Caco-2 (cell line): Measurements from ENCODE around the gene TAAR8. TPM values are rescaled to one million over a fixed set of nuclear protein-coding genes. Genes with fewer than 3 reads are reported as not detected.

Source experiments
- BruUV-seq: library from RNA; stranded (reverse); fragments of 400-500 nt; replicated peaks from 2 replicates; lab custom pipeline; 2021; lab: Mats Ljungman, UMichigan
- CTCF ChIA-PET: fragments of 300-600 bp; sonication (Branson Sonifier 250); formaldehyde crosslinking; loops from one replicate; lab custom pipeline; 2022; ENCODE audit warnings: antibody characterized with exemption; lab: Charles Lee
- POLR2A ChIA-PET: fragments of 300-600 bp; sonication (Branson Sonifier 250); formaldehyde crosslinking; loops from one replicate; lab custom pipeline; 2022; ENCODE audit warnings: antibody characterized with exemption; lab: Charles Lee
- DNase-seq, 2 experiments: peaks; one replicate each; pipeline versions ENCODE4 v3.0.0 to v3.0.0-alpha.2; 2020 to 2022
- H3K27me3 ChIP-seq: replicated peaks from 2 replicates; pipeline ENCODE4 v1.6.0; 2011; ENCODE audit warnings: low read length; ENCODE audit not compliant: control insufficient read depth, insufficient read depth
- H3K36me3 ChIP-seq: 2 replicates; pipeline ENCODE4 v1.5.1; 2011; ENCODE audit warnings: low read length; ENCODE audit not compliant: control insufficient read depth, insufficient read depth
- H3K4me1 ChIP-seq: fragments of 250-450 bp; sonication (Bioruptor Pico); 2 replicates; pipeline ENCODE4 v1.5.1; 2020; ENCODE audit warnings: mild to moderate bottlenecking
- H3K4me3 ChIP-seq: 2 replicates; pipeline ENCODE4 v1.5.1; 2011; ENCODE audit warnings: low read depth, mild to moderate bottlenecking, control low read depth, low read length
- H3K9me3 ChIP-seq: fragments of 250-450 bp; sonication (Bioruptor Pico); 2 replicates; pipeline ENCODE4 v1.5.1; 2020; ENCODE audit warnings: mild to moderate bottlenecking, moderate library complexity
- H3K27ac Mint-ChIP-seq: one replicate; pipeline ENCODE4 v1.8.0; 2022; ENCODE audit warnings: mixed read lengths; ENCODE audit not compliant: unreplicated experiment
- H3K27me3 Mint-ChIP-seq: one replicate; pipeline ENCODE4 v1.8.0; 2022; ENCODE audit warnings: mixed read lengths; ENCODE audit not compliant: insufficient read depth, unreplicated experiment
- H3K36me3 Mint-ChIP-seq: one replicate; pipeline ENCODE4 v1.8.0; 2022; ENCODE audit warnings: mild to moderate bottlenecking, mixed read lengths; ENCODE audit not compliant: insufficient read depth, unreplicated experiment
- H3K4me1 Mint-ChIP-seq: one replicate; pipeline ENCODE4 v1.8.0; 2022; ENCODE audit warnings: low read depth, mixed read lengths; ENCODE audit not compliant: unreplicated experiment
- H3K4me3 Mint-ChIP-seq: one replicate; pipeline ENCODE4 v1.8.0; 2022; ENCODE audit warnings: mild to moderate bottlenecking, moderate library complexity, mixed read lengths; ENCODE audit not compliant: unreplicated experiment
- H3K9me3 Mint-ChIP-seq: one replicate; pipeline ENCODE4 v1.8.0; 2022; ENCODE audit warnings: mixed read lengths; ENCODE audit not compliant: unreplicated experiment
- CTCF ChIP-seq, 2 experiments: fragments of 200-600 bp in 1 of 2; IDR thresholded peaks; 1 replicate in 1 of 2; 2 replicates in 1 of 2; pipeline versions ENCODE4 v1.5.1 to v1.8.0; 2011 to 2022; ENCODE audit warnings: antibody characterized with exemption in 1 of 2, control low read depth in 1 of 2, inconsistent platforms in 1 of 2, low read depth in 1 of 2, low read length in 1 of 2, mild to moderate bottlenecking in 1 of 2, moderate library complexity in 1 of 2; ENCODE audit not compliant: insufficient read depth in 1 of 2, severe bottlenecking in 1 of 2, unreplicated experiment in 1 of 2
- intact Hi-C: fragments of 100-400 bp; cut with micrococcal nuclease; formaldehyde crosslinking; loops from one replicate; pipeline ENCODE4 v1.10.0; 2022; ENCODE audit not compliant: unreplicated experiment
- total RNA-seq: library from RNA; stranded (reverse); gene quantifications from 2 replicates; pipeline ENCODE4 v1.2.3, GENCODE V29; 2022

The TAAR8 gene
- total RNA-seq, 1 experiment from 2014 or later = not detected

- peaks cover 12% of the 10 kb centered on the region for H3K4me1 ChIP-seq
- BruUV-seq = no TSS peak
- Mint-ChIP-seq H3K4me1 (peaks cover 18% of the 10 kb centered on the region), H3K9me3 (no peaks in the 10 kb centered on the region), H3K27me3 (no peaks in the 10 kb centered on the region), H3K27ac (peak overlapping the region; percentile 90), H3K36me3 (peaks cover 7% of the 10 kb centered on the region), H3K4me3 (peak overlapping the region; percentile 92)
- no peak for DNase-seq
- ChIA-PET POLR2A (no interaction called here), CTCF (interaction anchor here (1.4 kb wide), 1 partner anchor 234 kb away, joined by 6 read pairs; no protein-coding TSS in a partner anchor)
- intact Hi-C loops = no loop called here
- peak overlapping the region; percentile 70; the same call in 1 of the 2 replicates for H3K4me3 ChIP-seq
- no peaks in the 10 kb centered on the region for H3K27me3 ChIP-seq
- H3K9me3 ChIP-seq = no peaks in the 10 kb centered on the region
- H3K36me3 ChIP-seq = no peaks in the 10 kb centered on the region
- no peak for TF ChIP-seq CTCF (IDR thresholded peaks at IDR 0.05; ENCODE audit: insufficient read depth in 1 of 2, low read depth in 1 of 2, low read length in 1 of 2, severe bottlenecking in 1 of 2, unreplicated experiment in 1 of 2)
Measured at GRCh38 chr6:132513831-132514545, 38.5 kb upstream of the TAAR8 start.

GRCh38 chr6:132515386-132515785, 37.1 kb upstream of the TAAR8 start:
- no peak for TF ChIP-seq CTCF (IDR thresholded peaks at IDR 0.05; ENCODE audit: insufficient read depth in 1 of 2, low read depth in 1 of 2, low read length in 1 of 2, severe bottlenecking in 1 of 2, unreplicated experiment in 1 of 2)
- Mint-ChIP-seq H3K36me3 (peaks cover 6% of the 10 kb centered on the region), H3K9me3 (no peaks in the 10 kb centered on the region), H3K27ac (no peak overlapping the region), H3K27me3 (peaks cover 3% of the 10 kb centered on the region), H3K4me3 (no peak overlapping the region), H3K4me1 (peaks cover 18% of the 10 kb centered on the region)
- H3K27me3 ChIP-seq = no peaks in the 10 kb centered on the region
- ChIA-PET POLR2A (no interaction called here), CTCF (no interaction called here)
- DNase-seq = no peak
- intact Hi-C loops = no loop called here
- no peak overlapping the region for H3K4me3 ChIP-seq
- H3K36me3 ChIP-seq = no peaks in the 10 kb centered on the region
- no peaks in the 10 kb centered on the region for H3K9me3 ChIP-seq
- no TSS peak for BruUV-seq
- peaks cover 12% of the 10 kb centered on the region for H3K4me1 ChIP-seq

GRCh38 chr6:132520953-132521352, 31.5 kb upstream of the TAAR8 start:
- Mint-ChIP-seq H3K9me3 (no peaks in the 10 kb centered on the region), H3K36me3 (no peaks in the 10 kb centered on the region), H3K4me3 (no peak overlapping the region), H3K27me3 (peaks cover 3% of the 10 kb centered on the region), H3K27ac (no peak overlapping the region), H3K4me1 (no peaks in the 10 kb centered on the region)
- TF ChIP-seq CTCF (IDR thresholded peaks at IDR 0.05; ENCODE audit: insufficient read depth in 1 of 2, low read depth in 1 of 2, low read length in 1 of 2, severe bottlenecking in 1 of 2, unreplicated experiment in 1 of 2) = no peak
- CTCF ChIA-PET = interaction anchor here (1.3 kb wide), 1 partner anchor 10 kb away, joined by 3 read pairs; no protein-coding TSS in a partner anchor
- H3K4me3 ChIP-seq = no peak overlapping the region
- intact Hi-C loops = no loop called here
- H3K27me3 ChIP-seq = no peaks in the 10 kb centered on the region
- no peak for DNase-seq
- no peaks in the 10 kb centered on the region for H3K36me3 ChIP-seq
- H3K4me1 ChIP-seq = no peaks in the 10 kb centered on the region
- H3K9me3 ChIP-seq = no peaks in the 10 kb centered on the region
- no TSS peak for BruUV-seq
- POLR2A ChIA-PET = no interaction called here
